Keratinocyte (primary cell): ENCODE results near the gene MAGEF1. TPM values are rescaled to one million over a fixed set of nuclear protein-coding genes. Genes with fewer than 3 reads are reported as not detected.

Experiments
- DNase-seq: peaks from one replicate; pipeline ENCODE4 v3.0.0-alpha.2; 2011; ENCODE audit warnings: low read depth, missing footprints, low spot score
- FAIRE-seq: peaks from 2 replicates; lab custom pipeline; 2011; peaks lifted over from hg19 to GRCh38; lab: Jason Lieb, UNC
- H2AFZ ChIP-seq: 2 replicates; pipeline ENCODE4 v1.6.0; 2012; ENCODE audit warnings: low read length, control low read depth, inconsistent platforms; ENCODE audit not compliant: control insufficient read depth
- H3K27ac ChIP-seq: 2 replicates; pipeline ENCODE4 v1.5.1; 2011; ENCODE audit warnings: low read length; ENCODE audit not compliant: control insufficient read depth, insufficient read depth
- H3K27me3 ChIP-seq: 3 replicates; pipeline ENCODE4 v1.6.0; 2011; ENCODE audit warnings: low read length; ENCODE audit not compliant: control insufficient read depth, insufficient read depth; ENCODE audit errors: extremely low read depth
- H3K36me3 ChIP-seq, 2 experiments: 2 replicates in 1 of 2; 3 replicates in 1 of 2; pipeline ENCODE4 v1.5.1; 2011; ENCODE audit warnings: low read length in 2 of 2, mild to moderate bottlenecking in 1 of 2; ENCODE audit not compliant: control insufficient read depth in 2 of 2, insufficient read depth in 2 of 2; ENCODE audit errors: extremely low read depth in 1 of 2
- H3K4me1 ChIP-seq: 3 replicates; pipeline ENCODE4 v1.5.1; 2011; ENCODE audit warnings: low read length; ENCODE audit not compliant: control insufficient read depth, insufficient read depth; ENCODE audit errors: extremely low read depth
- H3K4me2 ChIP-seq: 3 replicates; pipeline ENCODE4 v1.6.0; 2011; ENCODE audit warnings: low read depth, low read length; ENCODE audit not compliant: control insufficient read depth, insufficient read depth; ENCODE audit errors: extremely low read depth
- H3K4me3 ChIP-seq, 3 experiments: fragments of 200-600 bp in 1 of 3; sonication (generic) in 1 of 3; 2 replicates in 2 of 3; 3 replicates in 1 of 3; pipeline ENCODE4 v1.5.1; 2011 to 2016; ENCODE audit warnings: low read length in 3 of 3, mild to moderate bottlenecking in 3 of 3, control low read depth in 2 of 3, inconsistent platforms in 1 of 3, low read depth in 1 of 3, mixed read lengths in 1 of 3, mixed run types in 1 of 3, moderate library complexity in 1 of 3; ENCODE audit not compliant: control insufficient read depth in 2 of 3, insufficient read depth in 2 of 3; ENCODE audit errors: extremely low read depth in 1 of 3
- H3K79me2 ChIP-seq: 2 replicates; pipeline ENCODE4 v1.6.0; 2012; ENCODE audit warnings: low read length; ENCODE audit not compliant: control insufficient read depth, insufficient read depth
- H3K9ac ChIP-seq: 3 replicates; pipeline ENCODE4 v1.6.0; 2011; ENCODE audit warnings: low read length; ENCODE audit not compliant: control insufficient read depth, insufficient read depth; ENCODE audit errors: extremely low read depth
- H3K9me1 ChIP-seq: 3 replicates; pipeline ENCODE4 v1.6.0; 2011; ENCODE audit warnings: low read length; ENCODE audit not compliant: control insufficient read depth, insufficient read depth; ENCODE audit errors: extremely low read depth
- H3K9me3 ChIP-seq: 2 replicates; pipeline ENCODE4 v1.5.1; 2012; ENCODE audit warnings: low read depth, low read length; ENCODE audit not compliant: control insufficient read depth
- H4K20me1 ChIP-seq: 3 replicates; pipeline ENCODE4 v1.6.0; 2011; ENCODE audit warnings: low read length; ENCODE audit not compliant: control insufficient read depth, insufficient read depth; ENCODE audit errors: extremely low read depth
- EZH2 ChIP-seq: IDR thresholded peaks from one replicate; pipeline ENCODE4 v1.6.1; 2012; ENCODE audit warnings: inconsistent platforms, mild to moderate bottlenecking, low read length, moderate library complexity
- dilution Hi-C: fragments of 300-500 bp; cut with MboI; formaldehyde crosslinking; loops from one replicate; pipeline ENCODE4 v1.7.0; 2020; ENCODE audit warnings: low sequenced_read_pairs; ENCODE audit not compliant: extremely low pct_ligation_motif_present
- polyA plus RNA-seq, 5 experiments: library from polyadenylated mRNA; depleted of rRNA in 3 of 5; stranded (reverse) in 3 of 5; stranded (forward) in 1 of 5; unstranded in 1 of 5; fragments of >200 nt; gene quantifications; 1 replicate in 1 of 5; 2 replicates in 3 of 5; 3 replicates in 1 of 5; pipeline versions ENCODE4 v1.2.1 to v1.2.3, GENCODE V29; 2011 to 2012; ENCODE audit warnings: missing spikeins in 2 of 5, low read depth in 1 of 5, low replicate concordance in 1 of 5
- TF ChIP-seq, protein P1 (sequence below), 3 experiments: IDR thresholded peaks in 1 of 3; conservative IDR thresholded peaks in 1 of 3; optimal IDR thresholded peaks in 1 of 3; 2 replicates in 2 of 3; 3 replicates in 1 of 3; pipeline versions ENCODE3 to v1.5.1; 2011; ENCODE audit warnings: low read length in 3 of 3, mild to moderate bottlenecking in 3 of 3, moderate library complexity in 2 of 3, control low read depth in 1 of 3, inconsistent platforms in 1 of 3; ENCODE audit not compliant: insufficient read depth in 2 of 3; ENCODE audit errors: extremely low read depth in 1 of 3

The MAGEF1 gene
- polyA plus RNA-seq, 1 donor (not counting 4 experiments of a cell fraction or from before 2014, with no cell fraction given) = 11.8 TPM

- no peaks in the 10 kb centered on the region for H3K4me1 ChIP-seq
- no peaks in the 10 kb centered on the region for H3K79me2 ChIP-seq
- no peak for DNase-seq
- TF ChIP-seq EZH2 = no peak
- TF ChIP-seq, protein P1, sequence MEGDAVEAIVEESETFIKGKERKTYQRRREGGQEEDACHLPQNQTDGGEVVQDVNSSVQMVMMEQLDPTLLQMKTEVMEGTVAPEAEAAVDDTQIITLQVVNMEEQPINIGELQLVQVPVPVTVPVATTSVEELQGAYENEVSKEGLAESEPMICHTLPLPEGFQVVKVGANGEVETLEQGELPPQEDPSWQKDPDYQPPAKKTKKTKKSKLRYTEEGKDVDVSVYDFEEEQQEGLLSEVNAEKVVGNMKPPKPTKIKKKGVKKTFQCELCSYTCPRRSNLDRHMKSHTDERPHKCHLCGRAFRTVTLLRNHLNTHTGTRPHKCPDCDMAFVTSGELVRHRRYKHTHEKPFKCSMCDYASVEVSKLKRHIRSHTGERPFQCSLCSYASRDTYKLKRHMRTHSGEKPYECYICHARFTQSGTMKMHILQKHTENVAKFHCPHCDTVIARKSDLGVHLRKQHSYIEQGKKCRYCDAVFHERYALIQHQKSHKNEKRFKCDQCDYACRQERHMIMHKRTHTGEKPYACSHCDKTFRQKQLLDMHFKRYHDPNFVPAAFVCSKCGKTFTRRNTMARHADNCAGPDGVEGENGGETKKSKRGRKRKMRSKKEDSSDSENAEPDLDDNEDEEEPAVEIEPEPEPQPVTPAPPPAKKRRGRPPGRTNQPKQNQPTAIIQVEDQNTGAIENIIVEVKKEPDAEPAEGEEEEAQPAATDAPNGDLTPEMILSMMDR (optimal IDR thresholded peaks at IDR 0.05 in 1 of 3, IDR thresholded peaks at IDR 0.05 in 1 of 3, conservative IDR thresholded peaks at IDR 0.05 in 1 of 3; ENCODE audit: extremely low read depth in 1 of 3, insufficient read depth in 2 of 3, low read length in 3 of 3) = no peak
- no peaks in the 10 kb centered on the region for H3K36me3 ChIP-seq
- no peak overlapping the region for H3K4me3 ChIP-seq
- no peak overlapping the region for H3K4me2 ChIP-seq
- no peak overlapping the region for H3K9ac ChIP-seq
- no peaks in the 10 kb centered on the region for H4K20me1 ChIP-seq
- H3K9me1 ChIP-seq = no peaks in the 10 kb centered on the region
- no peak overlapping the region for H3K27ac ChIP-seq
- dilution Hi-C loops = no loop called here
- H3K9me3 ChIP-seq = no peaks in the 10 kb centered on the region
- peaks cover under 1% of the 10 kb centered on the region for H3K27me3 ChIP-seq
- H2AFZ ChIP-seq = no peak overlapping the region
- no peak for FAIRE-seq
Observed at GRCh38 chr3:184674626-184675025, 37.2 kb downstream of the MAGEF1 start.

DNA sequence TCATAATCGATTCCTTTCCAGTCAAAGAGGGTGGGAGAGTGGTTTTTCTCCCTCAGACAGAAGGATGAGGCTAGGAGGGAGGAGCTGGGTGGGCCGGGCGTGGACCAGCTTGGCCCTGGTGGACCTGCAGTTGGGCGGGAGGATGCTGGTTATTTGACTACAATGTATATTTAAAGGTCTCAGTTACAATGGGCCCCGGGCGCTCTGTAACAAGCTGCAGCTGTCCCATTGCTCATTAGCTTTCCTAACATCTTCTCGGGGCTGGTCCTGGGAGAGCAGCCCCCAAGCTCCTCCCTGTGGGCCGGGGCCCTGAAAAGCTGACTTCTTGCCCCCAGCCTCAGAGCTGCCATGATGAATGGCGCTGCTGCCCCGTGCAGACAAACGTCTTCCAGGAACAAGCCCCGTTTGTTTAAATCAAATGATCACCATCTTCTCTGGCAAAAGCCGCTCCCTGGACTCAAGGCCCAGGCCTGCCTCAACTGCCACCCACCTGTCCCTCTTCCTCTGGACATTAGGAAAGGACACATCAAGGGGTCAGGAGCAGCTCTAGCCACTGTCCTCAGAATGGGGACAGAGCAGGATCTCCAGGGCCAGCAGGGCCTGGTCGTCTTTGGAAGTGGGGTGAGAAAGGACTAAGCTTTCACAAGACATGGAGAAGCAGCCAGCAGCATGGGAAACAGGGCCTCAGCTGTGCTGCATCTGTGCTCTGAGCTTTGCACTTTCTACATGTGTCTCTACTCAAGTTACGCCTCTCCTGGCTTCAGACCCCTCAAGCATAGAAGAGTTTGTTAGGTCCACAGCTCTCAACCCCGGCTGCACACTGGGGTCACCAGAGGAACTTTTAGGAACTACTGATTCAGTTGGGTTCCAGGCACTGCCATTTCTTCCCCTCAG is 38.6 kb downstream of the MAGEF1 start:
- no peak for DNase-seq
- Histone ChIP-seq H3K4me2 (no peak overlapping the region), H3K27me3 (peaks cover 7% of the 10 kb centered on the region), H3K9ac (no peak overlapping the region), H2AFZ (no peak overlapping the region), H3K4me1 (no peaks in the 10 kb centered on the region), H3K4me3 (no peak overlapping the region), H3K27ac (no peak overlapping the region), H4K20me1 (no peaks in the 10 kb centered on the region), H3K9me1 (no peaks in the 10 kb centered on the region), H3K79me2 (no peaks in the 10 kb centered on the region), H3K36me3 (no peaks in the 10 kb centered on the region), H3K9me3 (no peaks in the 10 kb centered on the region)
- no peak for FAIRE-seq
- TF ChIP-seq EZH2 = no peak
- TF ChIP-seq, protein P1 (optimal IDR thresholded peaks at IDR 0.05 in 1 of 3, IDR thresholded peaks at IDR 0.05 in 1 of 3, conservative IDR thresholded peaks at IDR 0.05 in 1 of 3; ENCODE audit: extremely low read depth in 1 of 3, insufficient read depth in 2 of 3, low read length in 3 of 3) = no peak
- dilution Hi-C loops = no loop called here
